T-helper 1 cell treated with Interleukin-12 subunit alpha and Interleukin-12 subunit beta and Interleukin-4 antibody, amounts not matched to agents 30 μg/mL and 1 μg/mL, for 36 hours (primary cell): ENCODE results near the gene CEP131.

Experiments
- H3K27ac Mint-ChIP-seq: one replicate; pipeline ENCODE4 v1.8.0; 2021; ENCODE audit warnings: mild to moderate bottlenecking, mixed read lengths
- H3K27me3 Mint-ChIP-seq: one replicate; pipeline ENCODE4 v1.8.0; 2021; ENCODE audit warnings: low read depth, mixed read lengths
- H3K36me3 Mint-ChIP-seq: one replicate; pipeline ENCODE4 v1.8.0; 2021; ENCODE audit warnings: low read depth, mixed read lengths
- H3K4me1 Mint-ChIP-seq: one replicate; pipeline ENCODE4 v1.8.0; 2021; ENCODE audit warnings: low read depth, mixed read lengths
- H3K4me3 Mint-ChIP-seq: one replicate; pipeline ENCODE4 v1.8.0; 2021; ENCODE audit warnings: mild to moderate bottlenecking, moderate library complexity, mixed read lengths
- H3K9me3 Mint-ChIP-seq: one replicate; pipeline ENCODE4 v1.8.0; 2021; ENCODE audit warnings: mixed read lengths

CEP131 gene

DNA sequence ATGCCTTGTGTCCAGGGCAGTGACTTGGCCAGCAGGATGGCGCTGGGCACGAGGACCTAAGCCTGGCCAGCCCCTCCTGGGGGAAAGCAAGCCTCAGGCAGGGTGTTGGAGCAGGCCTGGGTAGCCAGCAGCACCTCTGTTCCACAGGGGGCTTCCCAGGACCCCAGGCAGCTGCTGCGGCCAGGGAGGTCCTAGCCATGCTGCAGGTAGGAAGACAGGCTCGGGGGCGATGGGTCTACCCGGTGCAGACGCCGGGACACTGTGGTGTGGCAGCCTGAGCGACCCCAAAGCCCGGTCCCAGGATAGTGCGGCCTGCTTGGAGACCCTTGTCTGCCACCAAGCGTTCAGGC, 34.3 kb downstream of the CEP131 start:
- H3K36me3 Mint-ChIP-seq = no peaks in the 10 kb centered on the region

DNA sequence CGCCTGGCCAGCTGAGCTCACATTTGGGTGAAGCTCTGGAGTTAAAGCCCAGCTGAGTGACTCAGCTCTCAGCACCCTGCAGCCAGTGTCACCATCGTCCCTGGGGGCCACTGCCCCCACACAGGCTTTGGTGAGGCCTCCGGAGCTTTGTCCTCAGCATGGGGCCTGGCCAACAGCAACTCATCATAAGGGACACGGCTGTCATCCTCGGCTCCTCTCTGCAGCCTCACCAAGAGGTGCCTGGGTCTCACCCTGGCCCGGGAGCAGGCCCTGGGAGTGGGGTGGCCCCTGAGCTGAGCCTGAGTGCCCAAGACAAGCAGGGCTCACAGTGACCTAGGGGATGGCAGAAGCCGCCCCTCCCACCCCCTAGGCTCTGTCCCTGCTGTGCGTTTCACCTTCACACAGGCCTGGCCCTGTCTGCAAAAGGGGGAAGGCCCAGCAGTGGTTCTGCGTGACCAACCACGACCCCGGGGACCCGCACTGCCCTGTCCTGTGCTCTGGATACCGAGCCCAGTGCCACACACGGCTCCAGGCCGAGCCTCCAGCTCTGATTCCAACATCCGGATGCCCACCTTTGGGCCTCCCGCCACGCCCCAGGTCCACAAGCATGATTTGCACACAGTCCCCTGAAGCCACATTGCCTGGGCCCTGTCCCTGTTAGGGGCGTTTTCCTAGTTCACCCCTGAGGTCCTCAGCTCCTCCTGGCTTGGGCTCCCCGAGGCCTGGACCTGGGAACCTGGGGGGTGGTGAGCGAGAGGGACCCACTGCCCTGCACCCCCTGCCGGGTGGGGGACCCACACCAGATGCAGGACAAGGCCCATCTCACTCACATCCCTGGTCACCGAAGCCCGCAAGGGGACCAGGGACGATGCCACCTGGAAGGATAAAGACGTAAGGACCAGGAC, 34.9 kb downstream of the CEP131 start:
- Mint-ChIP-seq H3K4me3 (no peak overlapping the region), H3K27me3 (no peaks in the 10 kb centered on the region), H3K36me3 (no peaks in the 10 kb centered on the region), H3K27ac (no peak overlapping the region), H3K4me1 (no peaks in the 10 kb centered on the region), H3K9me3 (no peaks in the 10 kb centered on the region)

More for the DNA sequence above, 34.3 kb downstream of the CEP131 start:
- Mint-ChIP-seq H3K27ac (no peak overlapping the region), H3K4me3 (no peak overlapping the region), H3K27me3 (no peaks in the 10 kb centered on the region), H3K9me3 (no peaks in the 10 kb centered on the region), H3K4me1 (no peaks in the 10 kb centered on the region)

DNA sequence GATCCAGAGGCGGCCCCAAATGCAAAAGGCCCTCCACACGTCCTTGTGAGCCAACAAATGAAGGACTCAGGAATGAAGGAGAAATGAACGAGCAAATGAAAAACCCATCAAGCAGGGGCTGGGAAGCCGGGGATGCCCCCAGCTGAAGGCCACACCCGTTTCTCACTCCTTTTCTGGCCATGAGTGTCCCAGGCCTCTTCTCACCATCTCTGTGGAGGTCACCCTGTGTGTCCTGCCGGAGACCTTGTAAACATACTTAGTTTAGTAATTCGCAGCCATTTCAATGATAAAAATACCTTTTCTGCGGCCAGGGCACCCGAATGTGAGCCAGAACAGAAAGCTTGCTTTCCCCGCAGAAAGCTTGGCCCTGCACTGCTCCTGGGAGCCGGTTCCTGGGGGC, 35.6 kb downstream of the CEP131 start:
- Mint-ChIP-seq H3K36me3 (no peaks in the 10 kb centered on the region), H3K27ac (no peak overlapping the region), H3K27me3 (no peaks in the 10 kb centered on the region), H3K4me3 (no peak overlapping the region), H3K9me3 (no peaks in the 10 kb centered on the region), H3K4me1 (no peaks in the 10 kb centered on the region)

DNA sequence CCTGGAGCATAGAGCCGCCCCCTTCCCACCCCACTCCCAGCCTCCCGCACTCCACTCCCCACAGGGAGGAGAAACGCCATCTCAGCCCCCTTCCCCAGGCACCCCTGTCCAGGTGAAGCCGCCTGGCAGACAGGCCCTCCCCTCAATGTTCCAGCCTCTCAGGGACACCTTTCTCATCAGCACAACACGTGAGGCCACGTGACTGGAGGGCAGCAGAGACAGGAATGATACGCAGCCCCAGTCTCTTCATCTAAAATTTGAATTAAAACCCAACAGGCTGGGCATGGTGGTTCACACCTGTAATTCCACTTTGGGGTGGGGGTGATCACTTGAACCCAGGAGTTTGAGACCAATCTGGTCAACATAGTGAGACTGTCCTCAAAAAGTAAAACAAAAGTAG, 36.6 kb downstream of the CEP131 start:
- Mint-ChIP-seq H3K4me3 (no peak overlapping the region), H3K36me3 (no peaks in the 10 kb centered on the region), H3K9me3 (no peaks in the 10 kb centered on the region), H3K27me3 (no peaks in the 10 kb centered on the region), H3K4me1 (no peaks in the 10 kb centered on the region), H3K27ac (no peak overlapping the region)

DNA sequence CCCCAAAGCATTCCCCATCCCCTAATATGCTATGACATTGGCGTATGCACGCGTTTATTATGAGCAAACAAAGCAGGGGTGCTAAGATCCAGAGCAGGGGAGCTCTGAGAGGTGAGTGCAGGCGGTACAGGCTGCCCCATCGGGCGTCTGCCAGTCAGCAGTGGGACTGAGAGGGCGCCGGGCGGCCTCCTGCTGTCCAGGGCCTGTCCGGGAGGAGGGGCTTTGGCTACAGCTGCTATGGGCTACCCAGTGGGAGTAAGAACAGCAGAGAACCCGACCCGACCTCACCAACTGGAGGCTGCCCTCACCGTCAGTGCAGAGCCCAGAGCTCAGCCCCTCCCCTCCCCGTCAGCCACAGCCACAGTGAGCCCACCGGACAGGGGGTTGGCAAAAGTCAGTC, 38.2 kb downstream of the CEP131 start:
- Mint-ChIP-seq H3K27ac (no peak overlapping the region), H3K4me3 (no peak overlapping the region), H3K27me3 (no peaks in the 10 kb centered on the region), H3K4me1 (no peaks in the 10 kb centered on the region), H3K9me3 (no peaks in the 10 kb centered on the region), H3K36me3 (no peaks in the 10 kb centered on the region)

DNA sequence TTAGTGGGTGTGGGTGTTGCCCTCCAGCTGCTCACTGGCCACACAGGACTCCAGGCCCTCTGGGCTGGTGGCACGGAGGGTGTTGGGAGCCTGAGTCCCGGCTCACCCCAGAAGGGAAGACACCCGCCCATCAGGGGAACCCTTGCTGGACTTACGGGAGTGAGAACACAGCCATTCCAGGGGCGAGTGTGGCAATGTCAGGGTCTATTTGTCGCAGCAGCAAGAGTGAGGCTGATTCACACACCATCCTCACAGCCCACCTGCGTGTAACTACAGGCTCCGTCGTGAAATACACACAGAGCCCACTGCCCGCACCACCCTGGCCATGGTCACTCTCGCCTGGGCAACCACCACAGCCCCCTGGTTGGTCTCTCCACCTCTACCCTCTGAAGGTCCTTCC, 39.0 kb downstream of the CEP131 start:
- Mint-ChIP-seq H3K36me3 (no peaks in the 10 kb centered on the region), H3K9me3 (no peaks in the 10 kb centered on the region), H3K27me3 (no peaks in the 10 kb centered on the region), H3K4me3 (no peak overlapping the region), H3K27ac (no peak overlapping the region), H3K4me1 (no peaks in the 10 kb centered on the region)

DNA sequence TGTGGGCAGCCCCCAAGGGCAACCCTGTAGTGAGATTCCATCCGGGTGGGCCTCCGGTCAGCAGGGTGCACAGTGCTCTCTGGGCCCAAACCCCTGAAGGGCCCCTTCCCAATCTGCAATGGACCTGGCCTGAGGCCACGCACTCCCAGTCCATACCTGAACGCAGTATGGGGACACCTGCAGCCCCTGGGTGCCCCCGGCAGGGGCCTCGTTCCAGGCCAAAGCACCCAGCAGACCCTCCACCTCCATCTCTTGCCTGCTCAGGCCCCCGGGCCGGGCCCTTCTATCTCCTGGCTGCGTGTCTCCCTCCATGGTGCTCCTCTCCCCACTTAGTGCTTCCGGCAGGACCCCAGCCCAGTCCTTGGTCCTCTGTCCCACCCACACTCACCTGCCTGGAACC, 39.4 kb downstream of the CEP131 start:
- H3K27ac Mint-ChIP-seq = no peak overlapping the region
- H3K4me1 Mint-ChIP-seq = no peaks in the 10 kb centered on the region
- H3K27me3 Mint-ChIP-seq = no peaks in the 10 kb centered on the region
- H3K4me3 Mint-ChIP-seq = no peak overlapping the region
- no peaks in the 10 kb centered on the region for H3K36me3 Mint-ChIP-seq
- no peaks in the 10 kb centered on the region for H3K9me3 Mint-ChIP-seq

DNA sequence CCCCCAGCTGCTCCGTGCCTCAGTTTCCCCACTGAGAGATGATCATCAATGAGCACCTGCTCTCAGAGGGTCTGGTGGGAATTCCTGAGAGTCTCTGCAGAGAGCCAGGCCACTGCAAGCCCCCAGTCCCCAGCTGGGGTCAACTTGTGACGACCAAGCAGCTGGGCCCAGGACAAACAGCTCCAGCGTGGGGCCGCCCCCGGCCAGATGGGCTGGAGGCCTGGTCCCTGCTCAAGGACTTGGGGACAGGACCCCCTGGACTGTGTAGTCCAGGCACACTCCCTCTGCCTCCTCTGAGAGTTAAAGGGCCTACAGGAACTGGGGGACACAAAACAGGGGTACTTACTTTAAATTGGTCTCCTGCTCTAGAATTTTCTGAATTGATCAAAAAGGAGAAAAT, 40.2 kb downstream of the CEP131 start:
- Mint-ChIP-seq H3K27me3 (no peaks in the 10 kb centered on the region), H3K9me3 (no peaks in the 10 kb centered on the region), H3K36me3 (no peaks in the 10 kb centered on the region), H3K27ac (no peak overlapping the region), H3K4me1 (no peaks in the 10 kb centered on the region), H3K4me3 (no peak overlapping the region)

DNA sequence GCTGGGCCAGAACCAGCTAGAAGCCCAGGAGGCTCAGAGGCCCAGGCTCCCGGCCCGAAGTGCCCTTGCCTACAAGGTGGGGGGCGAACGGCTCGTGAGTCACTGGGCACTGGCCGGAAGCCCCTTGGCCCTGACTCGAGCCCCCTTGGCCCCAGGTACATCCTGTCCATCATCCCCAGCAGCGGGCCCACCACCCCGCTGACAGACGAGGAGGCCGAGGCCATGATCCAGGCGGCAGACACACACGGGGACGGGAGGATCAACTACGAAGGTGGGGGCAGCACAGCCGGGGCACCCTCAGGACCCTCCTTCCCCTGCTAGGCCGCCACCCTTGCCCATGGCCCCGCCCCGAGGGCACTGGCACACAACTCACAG, 41.0 kb downstream of the CEP131 start:
- no peaks in the 10 kb centered on the region for H3K27me3 Mint-ChIP-seq
- H3K27ac Mint-ChIP-seq = no peak overlapping the region
- H3K36me3 Mint-ChIP-seq = no peaks in the 10 kb centered on the region
- no peak overlapping the region for H3K4me3 Mint-ChIP-seq
- no peaks in the 10 kb centered on the region for H3K9me3 Mint-ChIP-seq
- no peaks in the 10 kb centered on the region for H3K4me1 Mint-ChIP-seq

DNA sequence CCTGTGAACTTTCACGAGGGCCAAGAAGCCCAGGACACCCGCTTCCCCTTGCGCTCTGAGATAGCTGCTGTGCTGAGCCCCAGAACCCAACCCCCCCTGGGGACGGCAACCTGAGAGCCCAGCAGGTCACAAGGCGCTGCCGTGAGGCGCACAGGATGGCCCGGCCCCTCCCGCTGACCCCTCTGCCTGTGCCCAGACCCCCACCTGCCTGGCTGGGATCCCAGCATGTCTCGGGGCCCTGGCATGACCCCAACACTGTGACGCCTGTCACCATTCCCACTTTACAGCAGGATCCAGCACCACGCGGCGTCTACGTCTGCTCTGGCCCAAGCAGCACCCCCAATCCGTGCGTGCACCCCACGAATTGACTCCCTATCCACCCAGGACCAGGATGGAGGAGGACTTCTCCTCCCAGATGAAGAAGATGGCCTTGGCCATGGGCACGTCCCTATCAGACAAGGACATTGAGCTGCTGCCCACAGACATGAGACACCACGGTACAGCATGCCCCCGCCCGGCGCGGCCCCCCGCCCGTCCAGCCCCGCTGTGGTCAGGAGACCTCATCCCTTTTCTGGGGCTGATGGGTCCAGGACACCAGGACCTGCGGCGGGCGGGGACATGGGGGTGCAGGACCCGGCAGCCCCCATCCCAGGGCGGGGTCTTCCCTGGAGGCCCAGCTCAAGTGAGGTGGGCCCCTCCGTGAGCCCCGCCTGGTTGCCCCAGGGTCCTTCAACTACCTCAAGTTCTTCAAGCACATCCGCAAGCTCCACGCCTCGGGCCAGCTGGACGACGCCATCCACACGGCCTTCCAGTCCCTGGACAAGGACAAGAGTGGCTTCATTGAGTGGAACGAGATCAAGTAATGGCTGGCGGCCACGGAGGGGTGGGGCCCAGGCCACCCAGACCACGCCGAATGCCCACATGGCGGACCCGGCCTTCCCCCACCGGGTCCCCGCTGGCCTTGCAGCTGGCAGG, 41.6 kb downstream of the CEP131 start:
- no peak overlapping the region for H3K27ac Mint-ChIP-seq
- no peak overlapping the region for H3K4me3 Mint-ChIP-seq
- no peaks in the 10 kb centered on the region for H3K4me1 Mint-ChIP-seq
- H3K36me3 Mint-ChIP-seq = no peaks in the 10 kb centered on the region
- H3K9me3 Mint-ChIP-seq = no peaks in the 10 kb centered on the region
- no peaks in the 10 kb centered on the region for H3K27me3 Mint-ChIP-seq

DNA sequence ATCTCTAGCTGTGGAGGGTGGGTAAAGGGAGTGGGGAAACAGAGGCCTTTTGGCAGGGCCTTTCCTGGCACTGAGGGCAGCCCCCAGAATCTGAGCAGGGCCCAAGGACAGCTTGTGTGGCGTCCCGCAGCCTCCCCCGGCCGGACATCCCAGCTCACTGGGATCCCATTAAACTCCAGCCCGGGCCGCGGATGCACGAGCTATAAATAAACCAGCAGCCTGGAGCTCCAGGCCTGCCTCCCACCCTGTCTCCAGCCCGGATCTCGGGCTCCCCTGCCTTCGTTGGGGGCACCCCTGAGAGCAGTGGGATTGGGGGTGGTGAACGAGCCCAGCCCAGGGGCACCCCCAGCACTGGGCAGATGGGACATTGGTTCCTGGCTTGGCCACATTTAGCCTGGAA, 42.9 kb downstream of the CEP131 start:
- H3K4me1 Mint-ChIP-seq = no peaks in the 10 kb centered on the region
- H3K4me3 Mint-ChIP-seq = no peak overlapping the region
- no peaks in the 10 kb centered on the region for H3K36me3 Mint-ChIP-seq
- H3K27me3 Mint-ChIP-seq = no peaks in the 10 kb centered on the region
- no peak overlapping the region for H3K27ac Mint-ChIP-seq
- H3K9me3 Mint-ChIP-seq = no peaks in the 10 kb centered on the region

DNA sequence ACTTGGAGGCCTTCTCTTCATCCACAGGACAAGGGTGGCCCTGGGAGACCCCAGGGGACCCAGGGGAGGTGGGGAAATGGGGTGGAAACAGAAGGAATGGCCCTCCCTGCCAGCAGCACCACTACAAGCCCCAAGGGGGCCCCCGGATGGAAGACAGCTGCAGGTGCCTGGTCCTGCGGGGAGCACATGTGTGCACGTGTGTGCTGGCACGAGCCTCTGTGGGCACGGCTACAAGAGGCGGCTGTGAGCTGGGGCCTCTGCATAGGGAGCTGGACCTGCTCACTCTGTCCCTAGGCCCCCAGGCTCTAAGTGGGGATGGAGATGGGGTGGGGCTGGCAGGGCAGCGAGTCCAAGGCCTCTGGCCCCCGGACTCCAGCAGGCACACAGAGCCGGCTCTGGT, 43.5 kb downstream of the CEP131 start:
- no peaks in the 10 kb centered on the region for H3K9me3 Mint-ChIP-seq
- no peaks in the 10 kb centered on the region for H3K4me1 Mint-ChIP-seq
- no peak overlapping the region for H3K27ac Mint-ChIP-seq
- H3K4me3 Mint-ChIP-seq = no peak overlapping the region
- no peaks in the 10 kb centered on the region for H3K27me3 Mint-ChIP-seq
- H3K36me3 Mint-ChIP-seq = no peaks in the 10 kb centered on the region

DNA sequence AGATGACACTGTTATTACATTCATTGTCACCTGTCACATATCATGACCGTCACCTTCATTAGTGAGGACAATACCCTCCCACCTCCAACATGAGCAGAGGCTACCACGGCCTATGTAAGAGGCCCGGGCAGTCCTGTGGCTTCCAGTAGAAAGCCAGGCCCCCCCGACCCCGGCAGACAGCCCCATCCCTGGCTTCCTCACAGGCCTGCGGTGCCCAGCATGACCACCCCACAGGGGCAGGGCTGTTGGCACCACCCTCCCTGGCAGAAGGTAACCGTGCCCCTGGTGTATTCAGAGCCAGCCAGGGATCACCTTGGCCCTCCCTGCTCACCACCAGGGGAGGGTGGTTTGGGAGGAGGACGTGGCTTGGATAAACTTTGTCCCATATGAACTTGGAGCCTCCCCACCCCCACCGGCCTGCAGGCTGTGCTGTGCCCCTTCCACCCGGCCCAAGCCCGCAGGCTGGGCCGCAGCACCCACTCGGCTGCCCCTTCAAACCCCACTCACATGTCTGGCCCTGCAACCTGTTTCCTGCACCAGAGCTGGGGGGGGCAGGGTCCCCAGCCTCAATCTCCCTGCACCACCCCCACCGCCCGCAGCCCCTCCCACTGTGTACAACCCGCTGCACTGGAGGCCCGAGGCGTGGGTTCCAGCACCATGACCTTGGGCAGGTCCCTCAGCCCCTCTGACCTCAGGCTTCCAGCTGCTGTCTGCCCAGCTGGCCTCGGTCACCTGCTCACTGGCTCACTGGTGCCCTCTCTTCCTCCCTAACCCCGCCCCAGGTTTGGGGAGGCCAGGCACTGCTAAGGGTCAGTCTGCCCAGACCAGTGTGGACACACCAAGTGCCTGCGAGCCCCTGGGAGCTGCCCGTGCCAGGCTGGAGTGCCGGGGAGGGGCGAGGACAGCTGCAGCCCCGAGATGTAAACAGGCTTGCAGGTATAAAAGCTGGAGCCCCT, 44.4 kb downstream of the CEP131 start:
- Mint-ChIP-seq H3K36me3 (no peaks in the 10 kb centered on the region), H3K27me3 (no peaks in the 10 kb centered on the region)

DNA sequence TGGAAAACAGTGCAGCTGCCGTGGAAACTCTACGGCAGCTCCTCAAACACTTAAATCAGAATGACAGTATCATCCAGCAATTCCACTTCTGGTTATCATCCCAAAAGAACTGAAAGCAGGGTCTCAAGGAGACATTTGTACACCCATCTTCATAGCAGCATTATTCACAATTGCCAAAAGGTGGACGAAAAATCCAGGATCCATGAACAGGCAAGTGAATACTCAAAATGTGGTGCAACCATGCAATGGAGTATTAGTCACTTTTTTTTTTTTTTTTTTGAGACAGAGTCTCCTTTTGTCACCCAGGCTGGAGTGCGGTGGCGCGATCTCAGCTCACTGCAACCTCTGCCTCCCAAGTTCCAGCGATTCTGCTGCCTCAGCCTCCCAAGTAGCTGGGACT, 46.1 kb downstream of the CEP131 start:
- Mint-ChIP-seq H3K27me3 (no peaks in the 10 kb centered on the region), H3K9me3 (no peaks in the 10 kb centered on the region), H3K27ac (no peak overlapping the region), H3K36me3 (no peaks in the 10 kb centered on the region), H3K4me1 (no peaks in the 10 kb centered on the region), H3K4me3 (no peak overlapping the region)

More for the DNA sequence above, 44.4 kb downstream of the CEP131 start:
- no peak overlapping the region for H3K27ac Mint-ChIP-seq
- no peak overlapping the region for H3K4me3 Mint-ChIP-seq
- H3K9me3 Mint-ChIP-seq = no peaks in the 10 kb centered on the region
- H3K4me1 Mint-ChIP-seq = no peaks in the 10 kb centered on the region
